ENCODE data around the gene NACC1.
A peak's percentile ranks its signal among the peaks of the same experiment; 100 is the strongest.

NACC1 gene

GRCh38 chr19:13150931-13151604 lies 33.0 kb downstream of the NACC1 start:
- TF ChIP-seq MYC (IDR thresholded peaks at IDR 0.05; ENCODE audit: low read depth, low read length) (no peak), CTCF (IDR thresholded peaks at IDR 0.05; ENCODE audit: low read depth, low read length) (no peak), POLR2A (IDR thresholded peaks at IDR 0.05; ENCODE audit: extremely low read depth, insufficient read length) (no peak), MAX (IDR thresholded peaks at IDR 0.05; ENCODE audit: low read depth, low read length) (no peak)
- peak; percentile 46 for DNase-seq (ENCODE audit: low read depth)
- H3K4me3 ChIP-seq (ENCODE audit: low read depth, low read length) = peak overlapping the region; percentile 92

GRCh38 chr19:13151605-13152355 lies 33.7 kb downstream of the NACC1 start:
- DNase-seq (ENCODE audit: low read depth) = peak; percentile 97
- TF ChIP-seq MAX (IDR thresholded peaks at IDR 0.05; ENCODE audit: low read depth, low read length) (peak; percentile 93), MYC (IDR thresholded peaks at IDR 0.05; ENCODE audit: low read depth, low read length) (peak; percentile 94), POLR2A (IDR thresholded peaks at IDR 0.05; ENCODE audit: extremely low read depth, insufficient read length) (peak; percentile 47), CTCF (IDR thresholded peaks at IDR 0.05; ENCODE audit: low read depth, low read length) (no peak)
- H3K4me3 ChIP-seq (ENCODE audit: low read depth, low read length) = peak overlapping the region; percentile 99

GRCh38 chr19:13152356-13152973 lies 34.4 kb downstream of the NACC1 start:
- H3K4me3 ChIP-seq (ENCODE audit: low read depth, low read length) = peak overlapping the region; percentile 99
- DNase-seq (ENCODE audit: low read depth) = no peak
- TF ChIP-seq MYC (IDR thresholded peaks at IDR 0.05; ENCODE audit: low read depth, low read length) = no peak; the same call in 1 of the 2 replicates
- no peak for TF ChIP-seq MAX (IDR thresholded peaks at IDR 0.05; ENCODE audit: low read depth, low read length)
- TF ChIP-seq POLR2A (IDR thresholded peaks at IDR 0.05; ENCODE audit: extremely low read depth, insufficient read length) = no peak
- no peak for TF ChIP-seq CTCF (IDR thresholded peaks at IDR 0.05; ENCODE audit: low read depth, low read length)

GRCh38 chr19:13152974-13153568 lies 35.0 kb downstream of the NACC1 start:
- peak; percentile 94 for DNase-seq (ENCODE audit: low read depth)
- peak; percentile 74 for TF ChIP-seq MYC (IDR thresholded peaks at IDR 0.05; ENCODE audit: low read depth, low read length)
- TF ChIP-seq CTCF (IDR thresholded peaks at IDR 0.05; ENCODE audit: low read depth, low read length) = no peak
- TF ChIP-seq POLR2A (IDR thresholded peaks at IDR 0.05; ENCODE audit: extremely low read depth, insufficient read length) = peak; percentile 100
- peak; percentile 77 for TF ChIP-seq MAX (IDR thresholded peaks at IDR 0.05; ENCODE audit: low read depth, low read length)
- H3K4me3 ChIP-seq (ENCODE audit: low read depth, low read length) = peak overlapping the region; percentile 99

- peak; percentile 63 for DNase-seq (ENCODE audit: low read depth)
- peak overlapping the region; percentile 99 for H3K4me3 ChIP-seq (ENCODE audit: low read depth, low read length)
- TF ChIP-seq MAX (IDR thresholded peaks at IDR 0.05; ENCODE audit: low read depth, low read length) = no peak
- no peak for TF ChIP-seq POLR2A (IDR thresholded peaks at IDR 0.05; ENCODE audit: extremely low read depth, insufficient read length)
- no peak for TF ChIP-seq CTCF (IDR thresholded peaks at IDR 0.05; ENCODE audit: low read depth, low read length)
- no peak for TF ChIP-seq MYC (IDR thresholded peaks at IDR 0.05; ENCODE audit: low read depth, low read length)
Observed at GRCh38 chr19:13153569-13154240, 35.6 kb downstream of the NACC1 start.

All from NB4 (cell line).